Calu3 (cell line): ENCODE measurements around the gene FGF9. TPM values are rescaled to one million over a fixed set of nuclear protein-coding genes. Genes with fewer than 3 reads are reported as not detected.
A peak's percentile ranks its signal among the peaks of the same experiment; 100 is the strongest.

ENCODE experiments used
- BruUV-seq: library from RNA; stranded (reverse); fragments of 400-500 nt; replicated peaks from 2 replicates; lab custom pipeline; 2021; lab: Mats Ljungman, UMichigan
- CTCF ChIA-PET: fragments of 300-600 bp; sonication (Branson Sonifier 250); formaldehyde crosslinking; loops from one replicate; lab custom pipeline; 2022; ENCODE audit warnings: antibody characterized with exemption; lab: Charles Lee
- DNase-seq: peaks from one replicate; pipeline ENCODE4 v3.0.0; 2022
- H3K27ac Mint-ChIP-seq: one replicate; pipeline ENCODE4 v1.8.0; 2022; ENCODE audit warnings: mixed read lengths; ENCODE audit not compliant: unreplicated experiment
- H3K27me3 Mint-ChIP-seq: one replicate; pipeline ENCODE4 v1.8.0; 2022; ENCODE audit warnings: mixed read lengths; ENCODE audit not compliant: unreplicated experiment
- H3K36me3 Mint-ChIP-seq: one replicate; pipeline ENCODE4 v1.8.0; 2022; ENCODE audit warnings: mild to moderate bottlenecking, moderate library complexity, mixed read lengths; ENCODE audit not compliant: insufficient read depth, unreplicated experiment
- H3K4me1 Mint-ChIP-seq: one replicate; pipeline ENCODE4 v1.8.0; 2022; ENCODE audit warnings: mild to moderate bottlenecking, low read depth, mixed read lengths; ENCODE audit not compliant: unreplicated experiment
- H3K4me3 Mint-ChIP-seq: one replicate; pipeline ENCODE4 v1.8.0; 2022; ENCODE audit warnings: mild to moderate bottlenecking, low read depth, moderate library complexity, mixed read lengths; ENCODE audit not compliant: unreplicated experiment
- H3K9me3 Mint-ChIP-seq: one replicate; pipeline ENCODE4 v1.8.0; 2022; ENCODE audit warnings: low read depth, mixed read lengths; ENCODE audit not compliant: unreplicated experiment
- CTCF ChIP-seq: fragments of 200-600 bp; IDR thresholded peaks from one replicate; pipeline ENCODE4 v1.8.0; 2022; ENCODE audit warnings: antibody characterized with exemption; ENCODE audit not compliant: unreplicated experiment
- intact Hi-C: fragments of 100-400 bp; cut with micrococcal nuclease; formaldehyde crosslinking; loops from one replicate; pipeline ENCODE4 v1.10.0; 2022; ENCODE audit not compliant: unreplicated experiment
- total RNA-seq: library from RNA; stranded (reverse); gene quantifications from 2 replicates; pipeline ENCODE4 v1.2.3, GENCODE V29; 2022

Gene FGF9
- total RNA-seq, 1 experiment from 2014 or later = not detected

GRCh38 chr13:21675095-21675991 is 4.5 kb downstream of the FGF9 start:
- TF ChIP-seq CTCF = no peak
- Mint-ChIP-seq H3K4me1 (peaks cover 10% of the 10 kb centered on the region), H3K27ac (no peak overlapping the region), H3K4me3 (peak overlapping the region; percentile 73), H3K27me3 (peaks cover 64% of the 10 kb centered on the region), H3K36me3 (peaks cover 11% of the 10 kb centered on the region), H3K9me3 (no peaks in the 10 kb centered on the region)
- DNase-seq = peak; percentile 28
- BruUV-seq = no TSS peak
- CTCF ChIA-PET = interaction anchor here (0.7 to 1.7 kb wide), 3 partner anchors 37 to 568 kb away, joined by 4 to 6 read pairs (median 4); no protein-coding TSS in a partner anchor
- intact Hi-C loops = loop anchor here (10.0 kb wide), 1 partner anchor 149 kb away; no protein-coding TSS in a partner anchor

DNA sequence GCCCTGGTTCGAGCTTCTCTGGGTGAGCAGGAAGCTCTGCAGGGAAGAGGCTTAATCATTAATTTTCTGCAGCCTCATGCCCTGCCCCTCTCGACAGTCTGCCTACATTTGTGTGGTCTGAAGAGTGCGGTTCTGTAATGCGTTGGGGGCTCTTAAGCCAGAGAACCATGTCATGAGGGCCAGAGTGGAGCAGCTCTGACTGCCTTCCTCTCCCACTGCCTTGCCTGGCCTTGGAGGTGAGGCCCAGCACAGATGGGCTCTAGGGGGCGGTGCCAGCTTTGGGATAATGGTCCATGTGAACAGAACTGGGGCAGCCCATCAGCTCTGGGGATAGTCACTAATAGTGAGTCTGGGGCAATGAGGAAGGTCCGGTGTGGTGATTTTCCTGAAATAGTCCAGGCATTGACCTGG is 5.7 kb downstream of the FGF9 start:
- H3K9me3 Mint-ChIP-seq = no peaks in the 10 kb centered on the region
- no peak overlapping the region for H3K4me3 Mint-ChIP-seq
- no peak overlapping the region for H3K27ac Mint-ChIP-seq
- intact Hi-C loops = loop anchor here (10.0 kb wide), 1 partner anchor 148 kb away; no protein-coding TSS in a partner anchor
- peaks cover 55% of the 10 kb centered on the region for H3K27me3 Mint-ChIP-seq
- H3K4me1 Mint-ChIP-seq = peaks cover 10% of the 10 kb centered on the region
- no peak for DNase-seq
- H3K36me3 Mint-ChIP-seq = no peaks in the 10 kb centered on the region
- no TSS peak for BruUV-seq
- CTCF ChIA-PET = interaction anchor here (1.1 to 1.7 kb wide), 3 partner anchors 12 to 40 kb away, joined by 4 read pairs; no protein-coding TSS in a partner anchor
- TF ChIP-seq CTCF = no peak

- Mint-ChIP-seq H3K4me1 (peaks cover 10% of the 10 kb centered on the region), H3K27ac (no peak overlapping the region), H3K9me3 (no peaks in the 10 kb centered on the region), H3K36me3 (no peaks in the 10 kb centered on the region), H3K27me3 (peaks cover 50% of the 10 kb centered on the region), H3K4me3 (no peak overlapping the region)
- BruUV-seq = no TSS peak
- no peak for DNase-seq
- CTCF ChIA-PET = interaction anchor here (1.1 kb wide), 1 partner anchor 12 kb away, joined by 4 read pairs; no protein-coding TSS in a partner anchor
- intact Hi-C loops = loop anchor here (10.0 kb wide), 1 partner anchor 148 kb away; no protein-coding TSS in a partner anchor
- no peak for TF ChIP-seq CTCF
These were observed 6.3 kb downstream of the FGF9 start for GRCh38 chr13:21677075-21677623.

GRCh38 chr13:21683034-21683733 is 12.3 kb downstream of the FGF9 start:
- no peak for DNase-seq
- Mint-ChIP-seq H3K4me1 (no peaks in the 10 kb centered on the region), H3K36me3 (no peaks in the 10 kb centered on the region), H3K27me3 (peaks cover 20% of the 10 kb centered on the region), H3K4me3 (no peak overlapping the region), H3K27ac (no peak overlapping the region), H3K9me3 (no peaks in the 10 kb centered on the region)
- intact Hi-C loops = no loop called here
- CTCF ChIA-PET = no interaction called here
- no peak for TF ChIP-seq CTCF
- no TSS peak for BruUV-seq
